ENCODE data around the gene SLC39A1.
A peak's percentile ranks its signal among the peaks of the same experiment; 100 is the strongest.
"Not testable (repeated sequence)": the region's sequence is repeated elsewhere in the genome, so short reads cannot be mapped to it uniquely, and the experiment has no call there.

Gene SLC39A1

GRCh38 chr1:153985341-153985912 lies 22.1 kb upstream of the SLC39A1 start:
- Mint-ChIP-seq H3K27me3 (ENCODE audit: low read depth) (peaks cover 4% of the 10 kb centered on the region), H3K36me3 (ENCODE audit: low read depth) (peaks cover 1% of the 10 kb centered on the region), H3K9me3 (peaks cover 2% of the 10 kb centered on the region), H3K4me1 (ENCODE audit: low read depth) (peaks cover 28% of the 10 kb centered on the region), H3K27ac (peak overlapping the region; percentile 54), H3K4me3 (peak overlapping the region; percentile 64)

DNA sequence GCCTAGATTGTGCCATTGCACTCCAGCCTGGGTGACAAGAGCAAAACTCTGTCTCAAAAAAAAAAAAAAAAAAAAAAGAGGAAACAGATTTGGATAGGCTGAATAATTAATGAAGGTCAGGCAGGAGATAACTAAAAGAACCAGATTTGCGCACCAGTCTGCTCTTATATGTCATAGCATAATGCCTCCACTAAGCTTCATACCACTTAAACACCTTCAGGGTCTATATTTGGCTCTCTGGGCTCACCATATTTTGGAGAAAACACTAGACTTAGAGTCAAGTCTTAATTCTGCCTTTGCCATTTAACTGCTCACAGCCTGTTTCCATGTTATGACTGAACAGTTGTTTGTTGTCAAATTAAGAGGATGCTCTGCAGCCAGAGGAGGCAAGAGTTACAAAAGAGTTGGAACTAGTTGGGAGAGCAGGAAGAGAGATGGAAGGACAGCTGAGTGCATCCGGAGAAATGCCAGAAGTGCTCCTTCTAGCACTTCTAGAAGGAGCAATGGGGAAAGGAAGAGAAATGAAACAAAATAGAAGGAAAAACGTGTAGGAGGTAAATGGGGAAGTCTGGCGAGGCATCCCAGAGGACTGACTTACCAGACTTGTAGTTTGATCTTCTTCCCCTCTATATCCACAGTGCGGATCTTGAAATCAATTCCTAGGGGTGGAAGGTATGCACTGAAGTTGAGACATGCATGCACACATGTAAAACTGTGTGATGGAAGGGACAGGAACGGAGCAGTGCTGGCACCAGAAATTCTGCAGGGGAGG lies 21.0 kb upstream of the SLC39A1 start:
- Mint-ChIP-seq H3K4me3 (no peak overlapping the region), H3K27me3 (ENCODE audit: low read depth) (peaks cover 4% of the 10 kb centered on the region), H3K9me3 (no peaks in the 10 kb centered on the region), H3K36me3 (ENCODE audit: low read depth) (no peaks in the 10 kb centered on the region), H3K4me1 (ENCODE audit: low read depth) (peaks cover 24% of the 10 kb centered on the region), H3K27ac (no peak overlapping the region)

DNA sequence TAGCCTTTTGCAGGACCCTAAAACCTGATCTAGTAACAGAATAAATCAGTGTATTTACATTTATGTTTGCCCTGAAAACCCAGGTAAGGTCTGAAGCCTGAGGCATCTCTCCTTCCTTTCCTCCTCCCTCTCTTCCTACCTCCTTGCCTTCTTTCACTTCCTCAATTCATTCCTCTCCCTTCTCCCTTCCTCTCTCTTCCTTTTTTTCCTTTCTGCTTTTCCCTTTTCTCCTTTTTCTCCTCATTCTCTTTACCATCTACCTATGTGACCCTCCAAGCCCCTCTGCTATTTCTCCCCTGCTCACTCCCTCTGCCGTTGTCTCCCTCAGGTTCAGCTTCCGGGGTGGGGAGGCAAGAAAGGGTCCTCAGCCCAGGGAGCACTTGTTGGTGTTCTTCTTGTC lies 18.4 kb upstream of the SLC39A1 start:
- H3K27me3 Mint-ChIP-seq (ENCODE audit: low read depth); H3K9me3 Mint-ChIP-seq; H3K4me3 Mint-ChIP-seq; H3K36me3 Mint-ChIP-seq (ENCODE audit: low read depth); H3K27ac Mint-ChIP-seq: not testable (repeated sequence)
- H3K4me1 Mint-ChIP-seq (ENCODE audit: low read depth), result peaks cover 29% of the 10 kb centered on the region

GRCh38 chr1:153979091-153979490 lies 15.8 kb upstream of the SLC39A1 start:
- not testable (repeated sequence) for H3K27ac Mint-ChIP-seq; H3K9me3 Mint-ChIP-seq; H3K27me3 Mint-ChIP-seq (ENCODE audit: low read depth)
- Mint-ChIP-seq H3K36me3 (ENCODE audit: low read depth) (peaks cover 26% of the 10 kb centered on the region), H3K4me1 (ENCODE audit: low read depth) (peaks cover 25% of the 10 kb centered on the region), H3K4me3 (peak overlapping the region; percentile 97)

DNA sequence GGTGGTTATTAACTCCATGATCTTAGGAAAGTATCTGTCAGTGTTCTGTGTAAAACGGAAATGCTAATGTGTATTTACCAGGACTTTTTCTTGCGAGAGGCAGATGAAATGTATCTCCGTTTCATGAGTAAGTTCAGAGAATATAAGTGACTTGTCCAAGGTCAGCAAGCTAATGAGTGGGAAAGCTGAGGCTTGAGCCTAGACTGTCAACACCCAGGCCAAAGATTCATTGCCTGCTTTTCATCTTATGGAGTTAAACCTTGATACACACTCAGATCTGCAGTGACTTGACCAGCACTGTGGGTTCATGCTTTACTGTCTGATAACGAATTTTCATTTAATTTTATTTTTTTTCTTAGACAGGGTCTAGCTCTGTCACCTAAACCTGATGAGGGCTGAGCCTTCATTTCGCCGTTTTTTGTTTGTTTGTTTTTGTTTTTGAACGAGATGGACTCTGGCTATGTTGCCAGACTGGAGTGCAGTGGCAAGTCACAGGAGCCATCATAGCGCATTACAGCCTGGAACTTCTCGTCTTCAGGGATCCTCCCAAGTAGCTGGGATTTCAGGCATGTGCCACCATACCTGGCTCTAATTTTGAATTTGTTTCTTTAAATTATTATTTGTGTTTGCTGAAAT lies 15.1 kb upstream of the SLC39A1 start:
- peak overlapping the region; percentile 85 for H3K27ac Mint-ChIP-seq
- peak overlapping the region; percentile 97 for H3K4me3 Mint-ChIP-seq
- no peaks in the 10 kb centered on the region for H3K9me3 Mint-ChIP-seq
- peaks cover 32% of the 10 kb centered on the region for H3K36me3 Mint-ChIP-seq (ENCODE audit: low read depth)
- H3K4me1 Mint-ChIP-seq (ENCODE audit: low read depth), result peaks cover 27% of the 10 kb centered on the region
- no peaks in the 10 kb centered on the region for H3K27me3 Mint-ChIP-seq (ENCODE audit: low read depth)

DNA sequence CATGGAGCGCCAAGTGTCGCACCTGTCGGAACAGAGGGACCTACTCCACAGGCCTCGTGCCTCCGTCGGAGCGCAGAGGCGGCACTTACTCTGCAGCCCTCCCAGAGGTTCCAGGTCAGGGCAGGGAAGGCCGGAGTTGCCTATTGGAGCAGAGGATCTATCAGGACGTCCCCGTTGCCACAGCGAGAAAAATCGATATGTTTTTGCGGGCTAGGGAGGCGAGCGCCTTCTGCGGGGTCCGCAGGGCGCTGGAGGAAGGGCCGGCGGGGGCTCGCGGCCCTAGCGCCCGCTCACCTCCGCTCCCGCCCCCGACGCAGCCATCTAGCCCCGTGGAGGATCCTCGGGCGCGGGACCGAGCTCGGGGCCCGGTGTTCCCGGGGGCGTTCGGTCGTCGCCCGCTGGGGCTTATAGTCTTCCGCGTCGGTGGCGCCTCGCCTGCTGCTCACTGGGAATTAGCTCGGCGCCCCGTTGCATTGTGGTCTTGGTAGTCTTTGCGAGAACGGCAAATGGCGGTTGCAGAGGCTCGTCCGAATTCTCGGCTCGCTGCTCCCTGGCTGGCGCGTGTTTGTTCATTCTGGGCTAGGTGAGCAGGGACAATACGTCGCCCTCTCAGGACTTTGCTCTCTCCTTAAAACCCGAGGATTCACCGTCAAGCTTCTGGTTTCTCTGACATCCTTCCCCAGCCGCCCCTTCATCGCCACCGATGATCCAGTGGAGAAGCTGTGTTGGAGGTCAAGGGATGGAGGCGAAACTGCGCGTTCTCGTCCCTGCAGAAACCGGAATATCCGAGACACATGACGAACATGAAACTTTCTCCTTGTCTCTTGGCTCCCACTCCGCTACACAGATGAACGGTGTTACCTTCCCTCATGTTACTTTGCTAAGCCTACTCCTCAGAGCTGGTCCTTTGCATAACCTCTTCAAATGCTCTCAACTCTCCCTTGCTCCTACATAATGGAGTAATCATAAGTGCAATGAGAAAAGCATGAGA lies 14.2 kb upstream of the SLC39A1 start, which contains the start of gene JTB:
TSS of gene JTB (minus strand) at position 425 of the 991 bp plus-strand sequence. CDS start at position 3, 422 bp downstream.
- Mint-ChIP-seq H3K27me3 (ENCODE audit: low read depth) (no peaks in the 10 kb centered on the region), H3K9me3 (no peaks in the 10 kb centered on the region), H3K36me3 (ENCODE audit: low read depth) (peaks cover 39% of the 10 kb centered on the region), H3K27ac (peak within 1 kb of the TSS; percentile 93), H3K4me1 (ENCODE audit: low read depth) (peaks cover 28% of the 10 kb centered on the region), H3K4me3 (peak within 1 kb of the TSS; percentile 97)

DNA sequence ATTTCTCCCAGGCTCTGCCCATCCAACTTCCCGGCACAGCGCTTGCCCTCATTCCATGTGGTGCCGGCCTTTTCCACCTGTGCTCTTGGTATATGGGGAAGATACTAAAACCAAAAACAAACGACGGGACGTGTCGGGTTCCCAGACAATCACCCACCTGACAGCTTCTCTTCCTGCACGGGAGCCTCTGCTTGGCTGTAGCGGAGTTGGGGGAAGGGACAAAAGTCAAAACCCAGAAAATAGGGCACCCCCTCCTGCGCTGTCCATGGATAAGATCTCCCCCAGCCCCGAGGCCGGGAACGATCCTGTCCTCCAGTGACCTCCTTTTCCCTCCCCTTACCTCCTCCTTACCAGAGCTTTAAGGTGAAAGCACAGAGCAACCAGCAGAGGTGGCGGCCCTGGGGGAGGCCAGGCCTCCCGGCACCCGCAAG lies 13.5 kb upstream of the SLC39A1 start:
- Mint-ChIP-seq H3K4me1 (ENCODE audit: low read depth) (peaks cover 35% of the 10 kb centered on the region), H3K36me3 (ENCODE audit: low read depth) (peaks cover 39% of the 10 kb centered on the region), H3K9me3 (no peaks in the 10 kb centered on the region), H3K4me3 (peak overlapping the region; percentile 97), H3K27me3 (ENCODE audit: low read depth) (no peaks in the 10 kb centered on the region), H3K27ac (peak overlapping the region; percentile 93)

DNA sequence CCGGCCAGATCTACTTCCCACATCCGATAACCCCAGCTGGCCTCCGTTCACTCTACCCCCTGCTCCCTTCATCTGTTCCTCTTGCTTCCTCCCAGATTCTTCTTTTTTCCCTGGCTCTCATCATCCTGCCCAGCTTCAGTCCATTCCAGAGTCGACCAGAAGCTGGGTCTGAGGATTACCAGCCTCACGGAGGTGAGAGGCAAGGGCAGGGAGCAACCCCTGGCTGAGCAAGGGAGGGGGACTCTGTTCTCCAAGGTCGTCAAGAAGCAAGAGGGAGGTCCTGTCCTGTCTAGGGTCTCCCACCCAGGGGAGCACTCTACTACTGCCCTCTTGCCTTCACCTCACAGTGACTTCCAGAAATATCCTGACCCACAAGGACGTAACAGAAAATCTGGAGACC lies 10.2 kb upstream of the SLC39A1 start:
- Mint-ChIP-seq H3K36me3 (ENCODE audit: low read depth) (peaks cover 39% of the 10 kb centered on the region), H3K4me3 (no peak overlapping the region), H3K27me3 (ENCODE audit: low read depth) (no peaks in the 10 kb centered on the region), H3K4me1 (ENCODE audit: low read depth) (peaks cover 37% of the 10 kb centered on the region), H3K27ac (no peak overlapping the region), H3K9me3 (no peaks in the 10 kb centered on the region)

- Mint-ChIP-seq H3K27ac (no peak overlapping the region), H3K27me3 (ENCODE audit: low read depth) (no peaks in the 10 kb centered on the region), H3K4me1 (ENCODE audit: low read depth) (peaks cover 34% of the 10 kb centered on the region), H3K4me3 (no peak overlapping the region), H3K9me3 (no peaks in the 10 kb centered on the region), H3K36me3 (ENCODE audit: low read depth) (peaks cover 39% of the 10 kb centered on the region)
These were observed 9.7 kb upstream of the SLC39A1 start for GRCh38 chr1:153973071-153973470.

DNA sequence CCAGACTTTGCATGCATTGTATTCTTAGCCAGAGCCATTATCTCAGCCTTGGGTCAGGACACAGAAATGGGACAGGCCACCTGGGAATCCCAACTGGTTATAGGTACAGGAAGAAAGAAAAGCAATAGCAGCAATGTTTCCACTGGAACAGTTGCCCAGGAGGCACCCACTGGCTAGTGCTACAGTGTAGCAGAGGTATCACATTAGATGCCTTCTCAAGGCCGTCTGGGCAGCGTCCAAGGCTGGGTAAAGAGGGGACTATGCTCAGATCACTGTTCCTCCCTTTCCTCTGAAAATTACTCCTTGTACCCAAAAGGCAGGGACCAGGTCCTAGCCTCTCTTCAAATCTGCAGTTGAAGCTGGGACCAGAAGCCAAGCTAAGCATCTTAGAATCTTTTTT lies 7.0 kb upstream of the SLC39A1 start:
- Mint-ChIP-seq H3K9me3 (no peaks in the 10 kb centered on the region), H3K36me3 (ENCODE audit: low read depth) (peaks cover 28% of the 10 kb centered on the region), H3K4me1 (ENCODE audit: low read depth) (peaks cover 41% of the 10 kb centered on the region), H3K27me3 (ENCODE audit: low read depth) (no peaks in the 10 kb centered on the region), H3K4me3 (no peak overlapping the region), H3K27ac (no peak overlapping the region)

- Mint-ChIP-seq H3K9me3 (no peaks in the 10 kb centered on the region), H3K27ac (peak overlapping the region; percentile 49), H3K4me3 (peak overlapping the region; percentile 56), H3K4me1 (ENCODE audit: low read depth) (peaks cover 43% of the 10 kb centered on the region), H3K27me3 (ENCODE audit: low read depth) (no peaks in the 10 kb centered on the region), H3K36me3 (ENCODE audit: low read depth) (peaks cover 18% of the 10 kb centered on the region)
These were observed 5.6 kb upstream of the SLC39A1 start for GRCh38 chr1:153968972-153969371.

GRCh38 chr1:153968408-153968807 lies 5.1 kb upstream of the SLC39A1 start:
- Mint-ChIP-seq H3K36me3 (ENCODE audit: low read depth) (peaks cover 16% of the 10 kb centered on the region), H3K9me3 (no peaks in the 10 kb centered on the region), H3K4me3 (peak overlapping the region; percentile 87), H3K4me1 (ENCODE audit: low read depth) (peaks cover 46% of the 10 kb centered on the region), H3K27me3 (ENCODE audit: low read depth) (no peaks in the 10 kb centered on the region), H3K27ac (no peak overlapping the region)

GRCh38 chr1:153968000-153968363 lies 4.6 kb upstream of the SLC39A1 start:
- Mint-ChIP-seq H3K9me3 (no peaks in the 10 kb centered on the region), H3K27ac (peak overlapping the region; percentile 91), H3K27me3 (ENCODE audit: low read depth) (no peaks in the 10 kb centered on the region), H3K4me1 (ENCODE audit: low read depth) (peaks cover 46% of the 10 kb centered on the region), H3K4me3 (peak overlapping the region; percentile 87), H3K36me3 (ENCODE audit: low read depth) (peaks cover 12% of the 10 kb centered on the region)
